ENCODE data around the gene CEP43.

Gene CEP43, protein sequence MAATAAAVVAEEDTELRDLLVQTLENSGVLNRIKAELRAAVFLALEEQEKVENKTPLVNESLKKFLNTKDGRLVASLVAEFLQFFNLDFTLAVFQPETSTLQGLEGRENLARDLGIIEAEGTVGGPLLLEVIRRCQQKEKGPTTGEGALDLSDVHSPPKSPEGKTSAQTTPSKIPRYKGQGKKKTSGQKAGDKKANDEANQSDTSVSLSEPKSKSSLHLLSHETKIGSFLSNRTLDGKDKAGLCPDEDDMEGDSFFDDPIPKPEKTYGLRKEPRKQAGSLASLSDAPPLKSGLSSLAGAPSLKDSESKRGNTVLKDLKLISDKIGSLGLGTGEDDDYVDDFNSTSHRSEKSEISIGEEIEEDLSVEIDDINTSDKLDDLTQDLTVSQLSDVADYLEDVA

GRCh38 chr6:166999145-166999883 is at the start of gene CEP43:
TSS of gene CEP43 (plus strand) at chr6:166999397. CDS start at chr6:166999413, 16 bp downstream.
- DNase-seq (ENCODE audit: low read depth in 3 of 3), result peak; percentile 72 to 84 (median 74)

GRCh38 chr6:166949528-166950442 is 49.4 kb upstream of the CEP43 start:
- no peak for DNase-seq (ENCODE audit: low read depth in 3 of 3)

DNA sequence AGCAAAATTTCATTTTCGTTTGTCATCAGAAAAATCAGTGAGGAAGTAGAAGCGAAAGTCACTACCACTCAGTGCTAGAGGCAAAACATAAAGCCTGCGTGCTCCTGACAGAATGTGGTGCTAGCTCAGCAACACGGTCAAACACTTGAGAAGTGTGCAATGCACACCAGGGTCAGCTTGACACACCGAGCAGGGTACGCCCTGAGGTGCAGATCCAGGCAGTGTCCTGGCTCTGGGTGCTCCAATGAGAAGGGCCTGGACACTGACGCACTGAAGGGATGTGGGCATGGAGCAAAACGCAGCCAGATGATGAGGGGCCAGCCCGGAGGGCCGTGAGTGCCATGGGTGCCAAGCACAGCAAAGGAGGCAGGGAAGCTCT is 48.8 kb upstream of the CEP43 start:
- DNase-seq (ENCODE audit: low read depth in 3 of 3), result no peak

DNA sequence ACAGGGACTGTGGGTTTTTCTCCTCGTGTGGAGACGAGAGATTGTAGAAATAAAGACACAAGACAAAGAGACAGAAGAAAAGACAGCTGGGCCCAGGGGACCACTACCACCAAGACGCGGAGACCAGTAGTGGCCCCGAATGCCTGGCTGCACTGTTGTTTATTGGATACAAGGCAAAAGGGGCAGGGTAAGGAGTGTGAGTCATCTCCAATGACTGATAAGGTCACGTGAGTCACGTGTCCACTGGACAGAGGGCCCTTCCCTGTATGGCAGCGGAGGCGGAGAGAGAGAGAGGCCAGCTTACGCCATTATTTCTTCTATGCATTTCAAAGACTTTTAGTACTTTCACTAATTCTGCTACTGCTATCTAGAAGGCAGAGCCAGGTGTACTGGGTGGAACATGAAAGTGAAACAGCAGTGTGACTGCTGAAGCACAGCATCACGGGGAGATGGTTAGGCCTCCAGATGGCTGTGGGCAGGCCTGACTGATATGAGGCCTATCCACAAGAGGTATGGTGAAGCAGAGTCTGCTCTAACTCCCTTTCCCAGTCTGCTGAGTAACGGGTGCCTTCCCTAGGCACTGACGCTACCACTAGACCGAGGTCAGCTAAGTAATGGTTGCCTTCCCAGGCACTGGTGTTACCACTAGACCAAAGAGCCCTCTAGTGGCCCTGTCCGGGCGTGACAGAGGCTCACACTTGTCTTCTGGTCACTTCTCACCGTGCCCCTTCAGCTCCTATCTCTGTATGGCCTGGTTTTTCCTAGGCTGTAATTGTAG is 48.1 kb upstream of the CEP43 start:
- peak; percentile 40 to 68 (median 47) for DNase-seq (ENCODE audit: low read depth in 3 of 3)

- DNase-seq (ENCODE audit: low read depth in 3 of 3), result no peak
Measured at GRCh38 chr6:166951670-166952060, 47.5 kb upstream of the CEP43 start.

- DNase-seq (ENCODE audit: low read depth in 3 of 3), result no peak
Measured at GRCh38 chr6:166952121-166952520, 47.1 kb upstream of the CEP43 start.

GRCh38 chr6:166952567-166953486 is 46.4 kb upstream of the CEP43 start:
- no peak for DNase-seq (ENCODE audit: low read depth in 3 of 3)

- no peak for DNase-seq (ENCODE audit: low read depth in 3 of 3)
Measured at GRCh38 chr6:166954118-166954713, 45.0 kb upstream of the CEP43 start.

DNA sequence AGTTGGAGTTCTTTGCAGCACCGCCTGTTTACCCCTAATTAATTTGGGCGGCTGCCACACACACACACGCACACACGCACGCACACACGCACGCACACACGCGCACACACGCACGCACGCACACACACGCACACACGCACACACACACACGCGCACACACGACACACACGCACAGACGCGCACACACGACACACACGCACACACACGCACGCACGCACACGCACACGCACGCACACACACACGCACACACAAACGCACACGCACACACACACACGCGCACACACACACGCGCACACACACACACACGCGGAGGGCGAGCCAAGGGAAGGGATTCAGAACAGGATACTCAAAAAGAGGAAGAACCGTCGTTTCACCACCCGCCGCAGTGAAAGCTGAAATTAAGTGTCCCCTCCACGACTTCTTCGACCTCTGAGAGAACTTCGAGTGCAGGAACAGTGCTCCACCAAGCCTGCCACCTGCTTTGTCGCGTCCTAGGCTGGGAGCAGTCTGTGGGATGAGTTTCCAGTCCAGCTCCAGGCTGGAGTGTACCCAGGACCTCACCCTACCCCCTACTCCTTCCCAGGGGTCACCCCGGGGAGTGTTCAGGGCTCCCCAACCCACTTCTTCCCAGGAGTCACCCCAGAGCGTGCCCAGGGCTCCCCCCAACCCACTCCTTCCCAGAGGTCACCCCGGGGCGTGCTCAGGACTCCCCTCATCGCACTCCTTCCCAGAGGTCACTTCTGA is 43.9 kb upstream of the CEP43 start:
- no peak for DNase-seq (ENCODE audit: low read depth in 3 of 3)

GRCh38 chr6:166955865-166956443 is 43.2 kb upstream of the CEP43 start:
- DNase-seq (ENCODE audit: low read depth in 3 of 3), result no peak

DNA sequence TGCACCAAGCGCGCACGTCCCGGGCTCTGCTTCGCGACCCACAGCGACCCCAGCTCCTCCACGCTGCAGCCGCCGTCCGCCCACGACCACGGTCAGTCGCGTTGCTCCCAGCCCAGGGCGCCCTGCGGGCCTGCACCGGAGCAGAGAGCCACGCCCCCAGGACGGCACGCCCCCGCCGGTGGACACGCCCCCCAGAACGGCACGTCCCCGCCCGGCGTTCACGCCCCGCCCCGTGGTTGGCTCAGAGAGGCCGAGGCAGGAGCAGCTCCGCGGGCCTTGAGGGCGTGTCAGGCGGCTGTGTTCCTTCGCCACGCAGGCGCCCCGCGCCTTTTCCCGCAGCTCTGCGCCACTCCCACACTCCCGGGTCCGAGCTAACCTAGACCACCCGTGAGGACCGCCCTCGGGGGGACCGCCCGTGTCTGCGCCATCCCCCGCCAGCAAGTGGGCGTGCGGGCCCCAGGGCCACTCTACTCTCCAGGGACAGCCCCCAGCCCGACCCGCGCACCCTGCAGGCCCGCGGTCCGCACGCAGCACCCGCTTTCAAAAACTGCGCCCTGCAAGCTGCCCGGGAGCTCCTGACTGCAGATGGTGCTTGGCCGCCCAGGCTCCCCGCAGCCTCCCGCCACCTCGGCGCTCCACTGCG is 42.6 kb upstream of the CEP43 start, which contains the start of gene RNASET2:
Gene RNASET2, minus strand, starts transcription at position 107 of the 643 bp plus-strand sequence. CDS start 368 bp downstream, outside the sequence.
- peak; percentile 98 to 99 (median 99) for DNase-seq (ENCODE audit: low read depth in 3 of 3)

DNA sequence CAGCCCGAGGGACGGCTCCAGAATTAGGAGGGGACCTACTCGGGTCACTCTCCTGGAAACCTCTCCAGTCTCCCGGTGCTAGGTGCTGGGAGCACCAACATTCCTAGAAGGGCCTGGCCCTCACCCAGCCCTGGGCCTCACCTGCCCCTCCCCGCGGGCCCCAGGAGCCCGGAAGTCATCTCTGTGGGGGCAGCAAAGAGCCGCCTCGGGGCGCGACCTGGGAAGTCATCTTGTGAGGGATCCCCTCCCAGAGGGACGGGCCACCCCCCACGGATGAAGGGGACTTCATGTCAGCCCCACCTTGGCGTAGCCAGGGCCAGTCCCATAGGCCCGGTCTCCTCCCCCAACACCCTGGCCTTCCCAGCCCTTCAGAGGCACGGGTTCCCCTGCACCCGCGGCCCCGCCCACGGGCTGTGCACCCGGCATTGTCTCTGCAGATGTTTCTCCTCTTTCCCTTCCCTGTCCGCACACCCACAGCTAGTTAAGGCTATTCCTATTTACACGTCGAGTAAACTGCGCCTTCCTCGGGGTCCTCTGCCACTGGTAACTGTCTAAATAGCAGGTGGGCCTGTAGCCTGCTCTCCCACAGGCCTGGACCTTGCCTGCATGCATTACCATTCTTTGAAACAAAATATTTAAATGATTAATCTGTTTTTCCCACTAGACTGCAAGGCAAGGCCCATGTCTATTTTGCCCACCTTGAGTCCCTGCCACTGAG is 42.0 kb upstream of the CEP43 start:
- DNase-seq (ENCODE audit: low read depth in 3 of 3), result peak in 1 of 3 experiments; percentile 30

DNA sequence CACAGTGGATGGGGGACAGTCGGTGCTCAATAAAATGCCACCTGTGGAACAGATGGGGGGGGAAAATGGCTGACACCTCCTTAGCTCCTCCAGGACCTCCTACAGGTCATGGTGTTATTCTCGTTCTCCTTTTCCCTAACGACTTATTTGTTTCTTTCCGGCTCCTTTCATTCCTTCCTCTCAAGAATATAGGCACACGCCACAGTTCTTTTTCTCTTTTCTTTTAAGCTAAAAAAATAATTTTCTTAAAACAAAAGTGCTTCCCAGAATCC is 41.5 kb upstream of the CEP43 start:
- no peak for DNase-seq (ENCODE audit: low read depth in 3 of 3)

DNA sequence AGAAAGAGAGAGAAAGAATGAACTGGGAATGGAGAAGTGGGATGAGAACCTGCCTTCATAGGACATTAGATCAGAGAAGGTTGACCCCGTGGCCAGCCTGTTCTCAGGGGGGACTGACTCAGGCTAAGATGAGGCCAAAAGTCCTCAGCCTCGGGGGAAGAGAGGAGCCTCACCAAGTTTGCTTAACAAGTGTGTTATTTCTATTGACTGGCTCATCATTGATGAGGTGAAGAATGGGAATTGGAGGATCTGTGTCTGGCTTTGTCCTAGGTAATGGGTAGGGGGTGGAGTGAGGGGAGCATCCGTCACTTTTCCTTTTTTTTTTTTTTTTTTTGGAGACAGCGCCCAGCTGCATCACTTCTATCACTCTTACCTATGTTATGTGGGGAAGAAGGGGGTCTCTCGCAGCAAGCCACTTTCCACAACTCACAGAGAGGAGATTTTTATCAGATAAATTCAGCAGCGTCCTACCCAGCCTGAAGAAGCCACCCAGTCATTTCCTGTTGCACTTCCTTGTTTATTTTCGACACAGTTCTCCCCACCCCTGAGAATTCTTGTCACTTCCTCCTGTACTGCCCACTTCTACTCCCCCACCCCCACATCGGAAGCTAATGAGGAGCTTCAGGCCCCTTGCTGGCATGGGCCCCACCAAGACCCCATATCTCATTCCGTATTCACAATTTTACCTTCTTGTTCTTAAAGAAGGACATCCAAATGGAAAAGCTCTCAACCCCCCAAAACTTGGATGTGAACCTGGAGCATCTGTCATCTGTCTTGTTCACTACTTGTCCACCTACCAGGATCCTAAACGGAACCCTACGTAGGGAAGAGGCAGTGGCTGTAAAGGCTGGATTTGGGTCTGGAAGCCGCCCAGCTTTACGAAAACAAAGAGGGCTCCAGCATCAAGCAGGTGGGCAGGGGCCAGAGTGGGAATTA is 40.0 kb upstream of the CEP43 start:
- peak in 1 of 3 experiments; percentile 28 for DNase-seq (ENCODE audit: low read depth in 3 of 3)

DNA sequence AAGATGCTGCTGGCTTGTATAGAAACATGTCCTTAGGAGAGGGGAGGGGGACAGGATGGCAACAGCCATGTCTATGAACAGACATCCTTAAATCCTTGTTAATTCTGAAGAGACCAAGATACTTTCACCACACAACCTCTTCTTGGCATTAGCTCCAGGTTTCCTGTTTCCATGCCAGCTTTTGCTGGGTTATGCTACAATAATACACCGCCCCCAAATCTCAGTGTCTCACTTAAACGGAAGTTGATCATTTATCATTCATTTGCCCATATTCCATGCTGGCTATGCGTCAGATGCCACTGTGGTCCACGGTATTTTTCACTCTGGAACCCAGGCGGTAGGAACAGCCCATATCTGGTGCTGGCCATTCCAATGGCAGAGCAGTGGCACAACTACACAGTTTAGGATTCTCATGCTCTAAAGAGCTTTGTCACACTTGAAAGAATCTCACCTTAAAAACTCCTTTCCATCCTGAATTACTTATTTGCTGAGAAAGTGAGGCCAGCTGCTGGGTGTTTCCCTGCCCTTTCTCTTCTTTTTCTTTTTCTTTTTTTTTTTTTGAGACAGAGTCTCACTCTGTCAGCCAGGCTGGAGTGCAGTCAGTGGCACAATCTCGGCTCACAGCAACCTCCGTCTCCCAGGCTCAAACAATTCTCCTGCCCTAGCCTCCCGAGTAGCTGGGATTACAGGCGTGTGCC is 39.1 kb upstream of the CEP43 start:
- no peak for DNase-seq (ENCODE audit: low read depth in 3 of 3)

- no peak for DNase-seq (ENCODE audit: low read depth in 3 of 3)
Measured at GRCh38 chr6:166960609-166960978, 38.6 kb upstream of the CEP43 start.
